Middle frontal gyrus (tissue), 1 donor: Measurements from ENCODE around the gene ARHGEF3.

Experiments
- DNase-seq: peaks from one replicate; pipeline ENCODE4 v3.0.0-alpha.2; 2015; ENCODE audit warnings: low spot score; ENCODE audit errors: extremely low spot score

ARHGEF3 gene, protein sequence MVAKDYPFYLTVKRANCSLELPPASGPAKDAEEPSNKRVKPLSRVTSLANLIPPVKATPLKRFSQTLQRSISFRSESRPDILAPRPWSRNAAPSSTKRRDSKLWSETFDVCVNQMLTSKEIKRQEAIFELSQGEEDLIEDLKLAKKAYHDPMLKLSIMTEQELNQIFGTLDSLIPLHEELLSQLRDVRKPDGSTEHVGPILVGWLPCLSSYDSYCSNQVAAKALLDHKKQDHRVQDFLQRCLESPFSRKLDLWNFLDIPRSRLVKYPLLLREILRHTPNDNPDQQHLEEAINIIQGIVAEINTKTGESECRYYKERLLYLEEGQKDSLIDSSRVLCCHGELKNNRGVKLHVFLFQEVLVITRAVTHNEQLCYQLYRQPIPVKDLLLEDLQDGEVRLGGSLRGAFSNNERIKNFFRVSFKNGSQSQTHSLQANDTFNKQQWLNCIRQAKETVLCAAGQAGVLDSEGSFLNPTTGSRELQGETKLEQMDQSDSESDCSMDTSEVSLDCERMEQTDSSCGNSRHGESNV

GRCh38 chr3:56801662-56802377 is at the start of gene ARHGEF3:
ARHGEF3 (minus strand) TSS chr3:56801949; CDS start chr3:56801798, 151 bp downstream.
- peak; percentile 82 for DNase-seq

DNA sequence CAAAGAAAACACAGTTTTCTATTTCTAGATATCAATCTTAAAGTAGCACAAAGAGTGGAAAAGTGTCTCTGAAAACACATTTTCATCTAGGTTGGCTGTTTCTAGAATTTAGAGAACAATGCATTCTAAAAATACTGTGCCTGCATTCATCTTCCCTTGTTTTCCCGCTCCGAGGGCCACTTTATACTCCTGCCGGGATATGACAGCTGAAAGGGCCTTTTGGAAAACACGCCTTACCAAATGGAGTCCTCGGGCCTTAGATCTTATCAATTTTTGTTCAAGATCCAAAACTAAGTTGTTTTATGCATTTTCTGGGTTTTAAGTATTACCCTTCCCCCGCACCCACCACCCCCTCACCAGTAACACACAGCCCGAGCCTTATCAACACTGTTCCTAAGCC is 47.9 kb upstream of the ARHGEF3 start:
- no peak for DNase-seq

GRCh38 chr3:56845505-56845904 is 43.8 kb upstream of the ARHGEF3 start:
- DNase-seq = no peak

- DNase-seq = no peak
These were observed 42.8 kb upstream of the ARHGEF3 start for GRCh38 chr3:56844536-56844935.

DNA sequence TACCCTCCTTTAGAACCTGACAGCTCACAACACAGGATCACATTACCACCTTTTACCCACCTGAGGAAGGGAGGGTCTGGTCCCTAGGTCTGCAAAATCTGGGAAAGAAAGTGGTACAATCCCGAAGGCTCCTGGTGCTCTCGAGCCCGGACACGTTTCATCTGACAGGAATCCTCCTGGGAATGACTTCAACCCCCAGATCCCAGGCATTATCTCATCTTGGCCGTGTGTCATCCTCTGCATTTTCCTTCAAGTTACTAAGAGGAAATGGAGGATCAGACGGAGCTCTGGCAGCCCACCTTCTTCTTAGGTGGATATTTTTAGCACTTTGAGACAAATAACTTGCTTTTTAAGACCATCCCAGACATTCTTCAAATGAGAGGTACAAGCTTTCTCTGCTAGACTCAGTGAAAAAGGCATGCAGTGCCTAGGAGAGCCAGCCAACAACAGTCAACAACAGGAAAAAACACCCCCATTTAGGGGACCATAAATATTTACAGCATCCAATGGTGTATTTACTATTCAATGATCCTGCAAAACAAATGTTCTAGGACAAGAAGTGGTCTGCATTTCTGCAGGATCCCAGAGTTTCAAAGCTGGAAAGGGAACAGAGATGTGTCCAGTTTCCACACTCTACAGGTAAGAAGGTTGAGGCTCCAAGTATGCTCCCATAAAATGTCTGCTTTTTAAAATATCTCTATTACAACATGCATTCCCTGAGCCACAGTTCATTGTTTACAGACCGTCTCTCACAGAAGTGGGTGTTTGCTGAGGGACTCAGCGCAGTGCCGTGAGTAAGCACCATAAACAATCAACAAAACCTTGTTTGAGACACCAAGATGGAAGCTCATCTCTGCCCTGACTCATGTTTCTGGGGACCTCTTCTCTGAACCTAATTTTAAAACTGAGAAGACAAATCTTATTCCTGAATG is 38.3 kb upstream of the ARHGEF3 start:
- no peak for DNase-seq

- DNase-seq = no peak
These were observed 36.7 kb upstream of the ARHGEF3 start for GRCh38 chr3:56838448-56838847.

DNA sequence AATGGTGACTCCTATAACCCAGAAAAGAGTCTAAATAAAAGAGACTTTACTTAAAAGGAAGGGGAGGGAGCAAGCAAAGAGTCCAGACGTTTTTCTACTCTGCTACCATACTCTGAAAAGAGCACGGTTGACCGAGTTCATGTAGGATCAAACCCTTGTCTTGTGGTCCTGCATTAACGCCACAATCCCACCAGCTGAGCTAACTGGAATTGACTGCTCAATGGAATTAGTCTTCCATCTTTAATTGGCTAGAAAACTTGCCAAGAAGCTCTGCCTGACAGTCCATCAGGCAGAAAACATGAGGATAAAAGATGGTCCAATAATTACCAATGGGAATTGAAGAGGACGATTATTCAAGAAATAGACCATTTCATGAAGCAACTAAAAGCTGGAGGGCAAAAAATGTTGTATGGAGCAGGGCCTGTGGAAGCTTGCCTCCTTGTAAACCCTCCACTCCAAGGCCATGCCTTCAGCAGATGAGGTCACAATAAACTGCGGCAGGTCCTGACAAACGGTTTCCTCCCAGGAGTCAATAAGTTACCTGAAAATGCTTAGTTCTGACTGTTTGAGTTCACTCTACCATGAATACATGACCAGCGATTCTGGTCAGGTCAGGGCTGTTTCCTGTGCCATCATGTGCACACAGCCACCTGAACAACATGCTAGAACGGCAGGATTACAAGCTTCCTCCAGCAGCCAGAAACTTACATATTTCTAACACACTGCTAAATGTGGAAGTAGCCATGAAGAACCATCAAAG is 35.6 kb upstream of the ARHGEF3 start:
- no peak for DNase-seq

GRCh38 chr3:56836276-56837163 is 34.8 kb upstream of the ARHGEF3 start:
- no peak for DNase-seq

DNA sequence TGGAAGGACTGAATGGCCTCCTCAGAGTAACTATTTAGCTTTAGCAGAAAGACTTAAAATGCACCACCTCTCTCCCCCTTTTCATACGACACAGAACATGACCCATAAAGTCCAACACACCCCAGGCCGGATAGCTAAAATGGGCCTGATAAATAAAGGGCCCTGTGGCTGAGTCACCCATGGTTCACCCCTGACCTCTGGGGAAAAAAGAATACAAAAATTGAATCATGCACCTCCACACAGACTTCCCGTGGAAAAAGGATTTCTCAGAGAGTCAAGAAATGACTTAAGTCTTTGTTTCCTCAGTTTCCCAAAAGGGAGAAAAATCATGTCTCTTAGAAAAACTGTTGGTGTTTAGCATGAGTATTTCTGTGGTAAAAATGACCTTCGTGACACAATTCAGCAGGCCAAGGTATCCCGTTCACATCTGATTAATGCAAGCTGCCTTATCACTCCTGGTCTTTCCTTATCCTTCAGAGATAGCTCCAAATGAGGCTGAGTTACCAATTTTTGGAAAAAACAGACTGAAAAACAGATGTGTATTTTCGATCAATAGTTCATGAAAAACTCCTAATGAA is 34.0 kb upstream of the ARHGEF3 start:
- DNase-seq = no peak

GRCh38 chr3:56833536-56833935 is 31.8 kb upstream of the ARHGEF3 start:
- no peak for DNase-seq

DNA sequence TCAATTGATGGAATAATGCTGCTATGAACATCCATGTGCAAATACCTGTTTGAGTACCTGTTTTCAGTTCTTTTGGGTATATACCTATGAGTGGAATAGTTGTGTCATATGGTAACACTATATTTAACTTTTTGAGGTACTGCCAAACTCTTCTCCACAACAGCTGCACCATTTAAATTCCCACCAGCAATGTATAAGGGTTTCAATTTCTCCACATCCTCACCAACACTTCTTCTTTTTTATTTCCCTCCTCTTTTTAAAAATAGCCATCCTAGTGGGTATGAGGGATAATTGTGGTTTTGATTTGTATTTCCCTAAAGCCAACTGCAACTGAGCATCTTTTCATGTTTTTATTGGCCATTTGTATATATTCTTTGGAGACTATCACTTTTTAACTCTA is 31.3 kb upstream of the ARHGEF3 start:
- no peak for DNase-seq

DNA sequence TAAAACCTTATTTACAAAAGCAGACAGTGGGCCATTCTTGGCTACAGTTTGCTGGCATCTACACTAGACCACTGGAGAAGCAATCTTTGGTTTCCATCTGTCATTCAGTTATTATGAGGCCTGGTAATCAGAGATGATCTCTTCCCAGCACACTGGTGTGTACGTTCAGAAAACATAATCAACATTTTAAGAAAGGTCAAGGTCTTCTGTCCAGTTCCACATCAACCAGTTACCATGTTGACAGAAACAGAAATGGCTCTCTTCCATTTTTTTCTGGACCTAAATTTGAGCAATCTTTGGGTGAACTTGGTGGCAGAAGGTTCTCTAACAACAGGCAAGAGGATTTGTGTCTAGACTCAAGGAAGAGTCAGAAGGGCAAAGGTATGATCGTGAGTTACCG is 29.8 kb upstream of the ARHGEF3 start:
- DNase-seq = no peak

GRCh38 chr3:56830884-56831283 is 29.1 kb upstream of the ARHGEF3 start:
- DNase-seq = no peak

- no peak for DNase-seq
These were observed 27.8 kb upstream of the ARHGEF3 start for GRCh38 chr3:56829533-56829932.

- DNase-seq = no peak
These were observed 25.3 kb upstream of the ARHGEF3 start for GRCh38 chr3:56826831-56827722.

DNA sequence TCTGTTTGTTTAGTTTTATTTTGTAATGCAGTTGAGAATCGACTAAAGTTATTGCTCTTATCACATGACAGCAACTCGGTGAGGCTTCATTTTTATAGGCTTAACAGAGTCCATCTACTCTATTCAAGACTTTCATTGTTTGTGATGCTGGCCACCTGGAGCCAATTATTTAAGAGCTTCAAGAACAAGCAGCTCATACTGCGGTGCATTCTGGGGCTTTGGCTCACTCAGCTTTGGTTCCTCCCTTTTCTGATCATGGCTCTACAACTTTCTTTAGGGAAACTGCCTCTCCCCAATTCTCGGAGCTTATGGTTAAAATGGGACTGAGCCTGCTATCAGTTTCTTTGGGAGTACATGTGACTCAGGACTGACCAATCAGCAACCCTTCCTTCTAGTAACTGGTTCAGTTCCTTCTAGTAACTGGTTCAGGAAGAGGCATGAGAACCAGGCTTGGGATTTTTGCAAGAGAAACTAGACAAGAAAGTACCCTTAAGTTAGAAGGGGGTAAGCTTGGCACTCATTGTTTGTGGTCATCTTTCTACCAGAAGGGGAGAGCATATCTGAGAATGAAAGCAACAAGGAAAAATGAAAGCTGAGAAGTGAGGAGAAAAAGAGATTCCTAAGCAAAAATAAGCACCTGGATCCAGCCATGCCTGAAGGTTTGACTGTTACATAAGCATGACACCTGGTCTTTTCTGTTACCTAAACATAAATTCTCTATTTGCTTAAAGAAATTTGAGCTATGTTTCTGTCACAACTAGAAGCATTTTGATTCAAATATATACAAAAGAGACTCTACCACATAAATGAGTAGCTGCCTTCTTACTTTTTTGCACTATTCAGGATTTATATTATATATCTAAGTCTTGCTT is 24.1 kb upstream of the ARHGEF3 start:
- DNase-seq = no peak

DNA sequence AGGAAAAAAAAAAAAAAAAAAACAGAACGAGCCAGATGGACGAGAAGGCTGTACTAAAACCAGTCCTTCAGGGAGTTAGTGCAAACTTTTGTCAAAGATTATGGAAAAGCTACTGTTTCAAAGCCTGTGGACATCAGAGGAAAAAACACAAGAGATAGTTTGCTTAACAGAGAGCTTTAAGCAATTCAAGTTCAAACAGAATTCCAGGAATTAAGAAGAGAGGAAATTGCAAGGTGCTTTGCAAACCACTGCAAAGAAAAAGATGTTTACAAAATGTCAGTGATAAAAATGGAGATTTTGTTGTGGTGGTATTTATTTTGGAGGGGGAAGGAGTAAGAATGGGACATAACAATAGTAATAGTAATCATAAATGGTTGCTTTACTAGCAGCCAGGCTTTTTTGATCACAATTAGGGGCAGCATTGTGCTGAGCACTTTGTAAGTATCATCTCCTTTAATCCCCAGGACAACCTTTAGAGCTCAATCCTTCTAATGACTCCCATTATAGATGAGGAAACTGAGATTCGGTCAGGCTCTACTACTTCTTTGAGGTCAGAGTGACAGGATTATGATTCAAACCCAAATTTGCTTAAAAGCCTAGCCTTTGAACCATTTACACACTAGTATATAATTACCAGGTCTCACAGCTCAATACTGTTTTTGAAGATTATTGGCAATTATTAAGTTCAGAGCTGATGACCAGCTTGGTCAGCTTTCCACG is 22.4 kb upstream of the ARHGEF3 start:
- no peak for DNase-seq
